ENCODE results near the gene CNTLN. TPM values are rescaled to one million over a fixed set of nuclear protein-coding genes. Genes with fewer than 3 reads are reported as not detected.

The CNTLN gene
- total RNA-seq (2014; rRNA removed; shearing (Covaris generic)): 15.7 and 19.6 TPM in 2 replicates

GRCh38 chr9:17134396-17135294 lies at the start of gene CNTLN:
Gene CNTLN (plus strand): TSS chr9:17135040. CDS start chr9:17135066, 26 bp downstream.

Small RNAs within 50 kb of the gene (small RNA-seq; reads per million reads assigned to genes)
- not detected for gene RPS29P33
